HepG2 (cell line): ENCODE data around the gene TSSK2. TPM values are rescaled to one million over a fixed set of nuclear protein-coding genes. Genes with fewer than 3 reads are reported as not detected.

Experiments
- HNF4A ChIP-seq: sonication (generic); formaldehyde crosslinking; IDR thresholded peaks from 2 replicates; pipeline ENCODE4 v1.4.0; 2020; ENCODE audit warnings: missing genetic modification reagents
- ZC3H4 ChIP-seq: sonication (generic); formaldehyde crosslinking; IDR thresholded peaks from 2 replicates; pipeline ENCODE4 v1.4.0; 2020; ENCODE audit warnings: missing genetic modification reagents, borderline replicate concordance
- ZNF143 ChIP-seq: sonication (generic); formaldehyde crosslinking; IDR thresholded peaks from 2 replicates; pipeline ENCODE4 v1.4.0; 2020; ENCODE audit warnings: missing genetic modification reagents
- ZNF646 ChIP-seq: sonication (generic); formaldehyde crosslinking; IDR thresholded peaks from 2 replicates; pipeline ENCODE4 v1.9.0; 2021; ENCODE audit warnings: mild to moderate bottlenecking, missing genetic modification reagents
- polyA plus RNA-seq, 8 experiments: library from polyadenylated mRNA; depleted of rRNA in 3 of 8; stranded (reverse) in 7 of 8; unstranded in 1 of 8; fragments of >200 nt; fragmentation: Illumina TruSeq in 4 of 8; extraction: Trizol in 4 of 8; gene quantifications; 2 replicates each; pipeline versions ENCODE4 v1.2.1 to v1.2.3, GENCODE V29; 2011 to 2016; ENCODE audit warnings: low read depth in 4 of 8, missing spikeins in 1 of 8, mixed read lengths in 1 of 8; ENCODE audit not compliant: insufficient read depth in 1 of 8
- total RNA-seq, 5 experiments: library from RNA; depleted of rRNA; stranded (reverse); fragments of >200 nt; fragmentation: Illumina TruSeq; extraction: Trizol; gene quantifications; 2 replicates each; pipeline ENCODE4 v1.2.3, GENCODE V29; 2016; ENCODE audit warnings: low read depth in 1 of 5

The TSSK2 gene
- total and polyA plus RNA-seq, 2 of the 13 experiments (the other 11 are each of a cell fraction or from before 2014, with no cell fraction given) = not detected

GRCh38 chr22:19173047-19174035, 42.2 kb downstream of the TSSK2 start (continued):
- TF ChIP-seq ZNF646 (CRISPR knock-in tag) = no peak
- no peak for TF ChIP-seq ZNF143 (CRISPR knock-in tag)
- 0 out of 2 replicates have a peak, but pooled peaks have one; percentile 61 for TF ChIP-seq ZC3H4
- TF ChIP-seq HNF4A (CRISPR knock-in tag) = no peak
- TF ChIP-seq, all 625 proteins: peak for 7
